Chondrocyte (in vitro differentiated cells): ENCODE measurements around the gene PTPN23. TPM values are rescaled to one million over a fixed set of nuclear protein-coding genes. Genes with fewer than 3 reads are reported as not detected.

Source experiments
- DNase-seq: peaks from one replicate; pipeline ENCODE4 v3.0.0; 2021; ENCODE audit warnings: mixed read lengths, low spot score
- H3K27ac Mint-ChIP-seq: one replicate; pipeline ENCODE4 v1.8.0; 2021; ENCODE audit warnings: mild to moderate bottlenecking, moderate library complexity, mixed read lengths; ENCODE audit not compliant: unreplicated experiment
- H3K27me3 Mint-ChIP-seq: 2 replicates; pipeline ENCODE4 v1.8.0; 2021; ENCODE audit warnings: low read depth, mixed read lengths
- H3K36me3 Mint-ChIP-seq: 2 replicates; pipeline ENCODE4 v1.8.0; 2021; ENCODE audit warnings: low read depth, mixed read lengths
- H3K4me1 Mint-ChIP-seq: 2 replicates; pipeline ENCODE4 v1.8.0; 2021; ENCODE audit warnings: low read depth, mild to moderate bottlenecking, mixed read lengths
- H3K4me3 Mint-ChIP-seq: one replicate; pipeline ENCODE4 v1.8.0; 2021; ENCODE audit warnings: mild to moderate bottlenecking, moderate library complexity, mixed read lengths; ENCODE audit not compliant: unreplicated experiment
- H3K9me3 Mint-ChIP-seq: 2 replicates; pipeline ENCODE4 v1.8.0; 2021; ENCODE audit warnings: low read depth, mixed read lengths
- total RNA-seq: library from RNA; stranded (reverse); gene quantifications from 3 replicates; pipeline ENCODE4 v1.2.1, GENCODE V29; 2021
- TF ChIP-seq, protein P1 (sequence below): fragments of 200-600 bp; sonication (generic); IDR thresholded peaks from 2 replicates; pipeline ENCODE4 v1.5.0; 2021; ENCODE audit warnings: antibody characterized with exemption, mild to moderate bottlenecking, moderate library complexity

Gene PTPN23
- total RNA-seq, 1 donor from 2014 or later, result 47.8 TPM

DNA sequence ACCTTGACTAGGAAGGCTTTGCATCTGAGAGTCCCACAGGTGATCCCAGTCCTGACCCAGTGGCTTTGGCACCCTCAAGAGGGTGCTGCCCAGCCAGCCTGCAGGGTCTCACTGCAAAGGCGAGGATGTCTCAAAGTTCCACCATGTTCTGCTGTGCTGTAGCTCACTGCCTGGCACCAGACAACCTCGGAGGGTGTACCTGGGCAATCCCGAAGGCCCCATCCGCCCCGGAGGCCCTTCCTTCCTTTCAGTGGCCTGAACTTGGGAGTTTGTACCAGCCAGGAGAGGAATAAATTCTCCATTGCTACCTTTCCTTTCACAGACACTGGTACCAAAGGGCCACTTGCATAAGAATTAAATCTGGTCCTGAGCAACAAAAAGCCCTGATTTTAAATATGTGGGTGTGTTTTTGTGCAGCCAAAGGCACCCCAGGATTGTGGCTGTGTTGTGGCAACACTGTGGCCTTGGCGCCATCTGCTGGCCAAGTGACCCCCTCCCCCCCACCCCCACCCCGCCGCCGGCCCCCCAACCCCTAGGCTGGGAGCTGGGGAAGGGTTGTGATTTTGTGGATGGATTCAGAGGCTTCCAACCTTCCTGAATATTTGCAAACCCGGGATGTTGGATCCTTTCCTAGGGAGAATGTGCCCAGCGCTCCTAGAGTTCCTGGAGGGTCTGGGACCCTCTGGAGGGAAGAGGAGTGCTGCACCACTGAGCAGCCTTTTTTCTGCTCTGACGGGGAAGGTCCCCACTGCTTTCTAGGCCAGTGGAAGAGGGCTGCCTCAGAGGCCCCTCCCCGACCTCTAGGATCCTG lies 9.7 kb upstream of the PTPN23 start:
- Mint-ChIP-seq H3K4me1 (no peaks in the 10 kb centered on the region), H3K27ac (no peak overlapping the region), H3K27me3 (peaks cover 2% of the 10 kb centered on the region), H3K9me3 (no peaks in the 10 kb centered on the region), H3K36me3 (no peaks in the 10 kb centered on the region), H3K4me3 (no peak overlapping the region)
- TF ChIP-seq, protein P1, sequence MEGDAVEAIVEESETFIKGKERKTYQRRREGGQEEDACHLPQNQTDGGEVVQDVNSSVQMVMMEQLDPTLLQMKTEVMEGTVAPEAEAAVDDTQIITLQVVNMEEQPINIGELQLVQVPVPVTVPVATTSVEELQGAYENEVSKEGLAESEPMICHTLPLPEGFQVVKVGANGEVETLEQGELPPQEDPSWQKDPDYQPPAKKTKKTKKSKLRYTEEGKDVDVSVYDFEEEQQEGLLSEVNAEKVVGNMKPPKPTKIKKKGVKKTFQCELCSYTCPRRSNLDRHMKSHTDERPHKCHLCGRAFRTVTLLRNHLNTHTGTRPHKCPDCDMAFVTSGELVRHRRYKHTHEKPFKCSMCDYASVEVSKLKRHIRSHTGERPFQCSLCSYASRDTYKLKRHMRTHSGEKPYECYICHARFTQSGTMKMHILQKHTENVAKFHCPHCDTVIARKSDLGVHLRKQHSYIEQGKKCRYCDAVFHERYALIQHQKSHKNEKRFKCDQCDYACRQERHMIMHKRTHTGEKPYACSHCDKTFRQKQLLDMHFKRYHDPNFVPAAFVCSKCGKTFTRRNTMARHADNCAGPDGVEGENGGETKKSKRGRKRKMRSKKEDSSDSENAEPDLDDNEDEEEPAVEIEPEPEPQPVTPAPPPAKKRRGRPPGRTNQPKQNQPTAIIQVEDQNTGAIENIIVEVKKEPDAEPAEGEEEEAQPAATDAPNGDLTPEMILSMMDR, result peak; percentile 80
- no peak for DNase-seq

DNA sequence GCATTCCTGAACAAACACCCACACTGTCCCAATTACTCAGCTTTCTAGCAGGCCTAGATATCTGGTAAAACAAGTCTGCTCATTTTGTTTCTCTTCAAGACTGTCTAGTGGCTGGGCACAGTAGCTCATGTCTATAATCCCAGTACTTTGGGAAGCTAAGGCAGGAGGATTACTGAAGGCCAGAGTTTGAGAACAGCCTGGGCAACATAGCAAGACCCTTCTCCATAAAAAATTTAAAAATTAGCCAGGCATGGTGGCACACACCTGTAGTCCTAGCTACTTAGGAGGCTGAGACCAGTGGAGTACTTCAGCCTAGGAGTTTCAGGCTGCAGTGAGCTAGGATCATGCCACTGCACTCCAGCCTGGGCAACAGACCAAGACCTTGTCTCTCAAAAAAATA lies 6.2 kb upstream of the PTPN23 start:
- Mint-ChIP-seq H3K4me3 (no peak overlapping the region), H3K27ac (no peak overlapping the region), H3K27me3 (peaks cover 2% of the 10 kb centered on the region), H3K4me1 (peaks cover 2% of the 10 kb centered on the region), H3K36me3 (no peaks in the 10 kb centered on the region), H3K9me3 (no peaks in the 10 kb centered on the region)
- TF ChIP-seq, protein P1, result no peak
- DNase-seq, result no peak

DNA sequence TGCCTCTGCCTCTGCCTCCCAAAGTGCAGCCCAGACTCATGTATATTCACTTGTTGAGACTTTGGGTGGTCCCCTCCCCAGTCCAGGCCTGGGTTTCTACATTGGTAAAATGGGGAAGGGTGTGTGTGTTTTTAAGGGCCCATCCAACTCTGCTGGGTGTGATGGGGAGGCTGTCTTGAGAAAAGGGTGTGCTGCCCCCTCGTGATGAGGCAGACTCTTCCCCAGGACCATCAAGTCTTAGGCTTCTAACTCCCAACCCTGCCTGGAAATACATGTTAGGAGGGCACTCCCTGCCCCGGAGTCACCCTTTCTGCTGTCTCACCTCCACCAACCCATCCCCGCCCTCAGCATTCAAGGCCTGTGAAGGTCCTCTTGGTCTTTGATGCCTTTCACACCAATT lies 4.4 kb upstream of the PTPN23 start:
- no peak for DNase-seq
- Mint-ChIP-seq H3K9me3 (no peaks in the 10 kb centered on the region), H3K4me1 (peaks cover 12% of the 10 kb centered on the region), H3K27me3 (peaks cover 2% of the 10 kb centered on the region), H3K36me3 (peaks cover 4% of the 10 kb centered on the region), H3K4me3 (no peak overlapping the region), H3K27ac (no peak overlapping the region)
- TF ChIP-seq, protein P1, result no peak

DNA sequence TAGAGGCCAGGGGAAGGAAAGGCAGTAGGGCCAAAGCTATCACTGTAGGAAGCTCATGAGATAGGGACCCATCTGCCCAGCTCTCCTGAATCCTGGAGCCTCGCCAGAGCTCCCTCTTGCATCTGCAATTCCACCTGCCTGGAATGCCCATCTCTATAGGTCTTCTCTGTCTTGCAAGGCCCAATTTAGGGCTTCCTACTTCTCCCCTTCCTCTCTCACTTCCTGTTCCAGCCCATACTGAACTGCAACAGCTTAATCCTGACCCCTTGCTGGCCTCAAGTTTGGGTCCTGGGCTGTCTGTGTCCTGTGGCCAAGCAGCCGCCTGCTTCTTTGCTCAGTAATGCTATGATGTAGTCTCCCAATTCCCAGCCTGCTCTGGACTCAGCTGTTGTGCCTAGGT lies 3.6 kb upstream of the PTPN23 start:
- no peak for DNase-seq
- H3K9me3 Mint-ChIP-seq, result no peaks in the 10 kb centered on the region
- H3K4me3 Mint-ChIP-seq, result no peak overlapping the region
- peaks cover 20% of the 10 kb centered on the region for H3K4me1 Mint-ChIP-seq
- TF ChIP-seq, protein P1, result no peak
- no peaks in the 10 kb centered on the region for H3K27me3 Mint-ChIP-seq
- peaks cover 4% of the 10 kb centered on the region for H3K36me3 Mint-ChIP-seq
- no peak overlapping the region for H3K27ac Mint-ChIP-seq

DNA sequence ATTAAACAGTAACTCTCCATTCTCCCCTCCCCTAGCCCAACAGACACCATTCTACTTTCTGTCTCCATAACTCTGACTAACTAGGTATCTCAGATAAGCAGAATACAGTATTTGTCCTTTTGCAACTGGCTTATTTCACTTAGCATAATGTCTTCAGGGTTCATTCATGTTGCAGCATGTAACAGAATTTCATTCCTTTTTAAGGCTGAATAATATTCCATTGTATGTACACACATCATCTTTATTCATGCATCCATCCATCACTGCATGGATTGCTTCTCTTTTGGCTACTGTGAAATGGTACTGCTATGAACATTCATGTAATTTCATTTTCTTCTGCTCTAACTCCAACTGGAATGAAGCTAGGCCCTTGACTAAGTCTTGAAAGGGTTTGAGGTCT lies 2.0 kb upstream of the PTPN23 start:
- DNase-seq, result no peak
- H3K36me3 Mint-ChIP-seq, result peaks cover 4% of the 10 kb centered on the region
- no peaks in the 10 kb centered on the region for H3K9me3 Mint-ChIP-seq
- no peak overlapping the region for H3K27ac Mint-ChIP-seq
- H3K4me1 Mint-ChIP-seq, result peaks cover 35% of the 10 kb centered on the region
- TF ChIP-seq, protein P1, result no peak
- no peaks in the 10 kb centered on the region for H3K27me3 Mint-ChIP-seq
- H3K4me3 Mint-ChIP-seq, result no peak overlapping the region
